GM21447 (cell line): ENCODE results near the gene INS.

Source experiments
- ATAC-seq: cut with Tn5 transposase; IDR thresholded peaks from one replicate; pipeline ENCODE4 v1.9.1; 2021; ENCODE audit not compliant: unreplicated experiment

INS gene

GRCh38 chr11:2167141-2168045, 6.4 kb upstream of the INS start:
- no peak for ATAC-seq

GRCh38 chr11:2166091-2166851, 5.3 kb upstream of the INS start:
- no peak for ATAC-seq

GRCh38 chr11:2165571-2165970, 4.6 kb upstream of the INS start:
- ATAC-seq, result no peak

- ATAC-seq, result no peak
These were observed 4.0 kb upstream of the INS start for GRCh38 chr11:2164861-2165555.

GRCh38 chr11:2164081-2164480, 3.1 kb upstream of the INS start:
- no peak for ATAC-seq

GRCh38 chr11:2163428-2163978, 2.5 kb upstream of the INS start:
- no peak for ATAC-seq

- no peak for ATAC-seq
These were observed 1.2 kb downstream of the INS start for GRCh38 chr11:2159536-2160413.

GRCh38 chr11:2158966-2159365, 2.0 kb downstream of the INS start:
- no peak for ATAC-seq

- no peak for ATAC-seq
These were observed 2.7 kb downstream of the INS start for GRCh38 chr11:2158296-2158737.

GRCh38 chr11:2157294-2158040, 3.5 kb downstream of the INS start:
- ATAC-seq, result no peak

- no peak for ATAC-seq
These were observed 4.4 kb downstream of the INS start for GRCh38 chr11:2156416-2157182.

- ATAC-seq, result no peak
These were observed 5.5 kb downstream of the INS start for GRCh38 chr11:2155511-2155910.

- no peak for ATAC-seq
These were observed 6.1 kb downstream of the INS start for GRCh38 chr11:2154889-2155288.

- ATAC-seq, result no peak
These were observed 6.8 kb downstream of the INS start for GRCh38 chr11:2154195-2154585.

- ATAC-seq, result no peak
These were observed 7.3 kb downstream of the INS start for GRCh38 chr11:2153581-2154194.

- ATAC-seq, result peak; percentile 61
These were observed 9.3 kb downstream of the INS start for GRCh38 chr11:2151500-2152257.
